Activated CD4-positive, alpha-beta T cell treated with anti-CD3 and anti-CD28 coated beads, Interleukin-2, amount 10 ng/mL, durations not matched to agents 7 days and 5 days (primary cell): ENCODE results near the gene TMBIM1. TPM values are rescaled to one million over a fixed set of nuclear protein-coding genes. Genes with fewer than 3 reads are reported as not detected.

Experiments
- CTCF ChIA-PET: fragments of 350-600 bp; sonication (Branson Sonifier 250); formaldehyde crosslinking; loops from one replicate; lab custom pipeline; 2021; ENCODE audit warnings: antibody characterized with exemption; lab: Charles Lee
- POLR2A ChIA-PET: fragments of 350-600 bp; sonication (Branson Sonifier 250); formaldehyde crosslinking; loops from one replicate; lab custom pipeline; 2021; ENCODE audit warnings: antibody characterized with exemption; lab: Charles Lee
- DNase-seq: peaks from one replicate; pipeline ENCODE4 v3.0.0-alpha.2; 2020
- H3K27ac Mint-ChIP-seq: one replicate; pipeline ENCODE4 v1.8.0; 2021; ENCODE audit warnings: mild to moderate bottlenecking, moderate library complexity, mixed read lengths
- H3K27me3 Mint-ChIP-seq: one replicate; pipeline ENCODE4 v1.8.0; 2021; ENCODE audit warnings: mixed read lengths
- H3K36me3 Mint-ChIP-seq: one replicate; pipeline ENCODE4 v1.8.0; 2021; ENCODE audit warnings: low read depth, mixed read lengths
- H3K4me1 Mint-ChIP-seq: one replicate; pipeline ENCODE4 v1.8.0; 2021; ENCODE audit warnings: mixed read lengths
- H3K4me3 Mint-ChIP-seq: one replicate; pipeline ENCODE4 v1.8.0; 2021; ENCODE audit warnings: mild to moderate bottlenecking, moderate library complexity, mixed read lengths
- H3K9me3 Mint-ChIP-seq: one replicate; pipeline ENCODE4 v1.8.0; 2021; ENCODE audit warnings: mixed read lengths
- total RNA-seq, 2 experiments: library from RNA; stranded (reverse); gene quantifications; one replicate each; pipeline ENCODE4 v1.2.3, GENCODE V29; 2021

The TMBIM1 gene
- total RNA-seq, 2 experiments from 2014 or later: 99.3 to 101 TPM

DNA sequence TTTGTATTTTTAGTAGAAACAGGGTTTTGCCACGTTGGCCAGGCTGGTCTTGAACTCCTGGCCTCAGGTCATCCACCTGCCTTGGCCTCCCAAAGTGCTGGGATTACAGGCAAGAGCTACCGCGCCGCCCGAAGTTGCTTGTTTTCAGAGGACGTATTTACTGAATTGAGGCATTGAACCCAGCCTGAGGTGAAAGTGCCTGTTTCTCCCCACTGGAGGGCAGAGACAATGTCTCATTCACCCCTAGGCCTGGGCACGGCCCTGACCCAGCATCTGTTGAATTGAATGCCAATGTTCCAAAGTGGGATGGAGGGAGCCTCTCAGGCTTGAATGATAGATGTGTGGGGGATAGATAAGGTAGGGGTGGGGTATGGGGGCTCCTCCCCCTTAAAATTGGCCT, 4.5 kb upstream of the TMBIM1 start:
- ChIA-PET POLR2A (no interaction called here), CTCF (interaction anchor here (1.0 to 1.4 kb wide), 2 partner anchors 12 to 97 kb away, joined by 3 read pairs; no protein-coding TSS in a partner anchor)
- H3K27me3 Mint-ChIP-seq: peaks cover 2% of the 10 kb centered on the region
- no peak overlapping the region for H3K27ac Mint-ChIP-seq
- no peak overlapping the region for H3K4me3 Mint-ChIP-seq
- DNase-seq: no peak
- H3K9me3 Mint-ChIP-seq: no peaks in the 10 kb centered on the region
- H3K36me3 Mint-ChIP-seq: no peaks in the 10 kb centered on the region
- peaks cover 36% of the 10 kb centered on the region for H3K4me1 Mint-ChIP-seq

DNA sequence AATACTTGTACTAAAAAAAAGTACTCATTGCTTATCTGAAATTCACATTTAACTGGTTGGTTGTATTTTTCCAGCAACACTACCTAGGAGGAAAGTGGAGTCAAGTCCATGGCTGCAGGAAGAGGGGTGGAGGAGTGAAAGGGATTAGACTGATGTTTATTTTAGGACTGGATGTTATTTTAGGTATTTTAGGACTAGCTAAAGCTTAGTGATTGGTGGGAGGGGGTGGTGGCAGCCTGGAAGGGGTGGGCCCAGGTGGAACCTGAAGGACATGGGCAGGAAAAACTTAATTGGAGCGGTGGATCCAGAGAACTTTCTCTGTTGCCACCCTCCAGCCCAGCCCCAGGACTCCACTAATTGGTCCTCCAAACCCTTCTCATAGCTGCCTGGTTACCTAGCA, 3.9 kb upstream of the TMBIM1 start:
- POLR2A ChIA-PET: no interaction called here
- CTCF ChIA-PET: interaction anchor here (0.7 to 1.8 kb wide), 7 partner anchors 8 to 269 kb away, joined by 3 to 9 read pairs (median 4); no protein-coding TSS in a partner anchor
- Mint-ChIP-seq H3K4me3 (no peak overlapping the region), H3K27ac (no peak overlapping the region), H3K27me3 (peaks cover 2% of the 10 kb centered on the region), H3K36me3 (no peaks in the 10 kb centered on the region), H3K4me1 (peaks cover 32% of the 10 kb centered on the region), H3K9me3 (no peaks in the 10 kb centered on the region)
- DNase-seq: no peak

DNA sequence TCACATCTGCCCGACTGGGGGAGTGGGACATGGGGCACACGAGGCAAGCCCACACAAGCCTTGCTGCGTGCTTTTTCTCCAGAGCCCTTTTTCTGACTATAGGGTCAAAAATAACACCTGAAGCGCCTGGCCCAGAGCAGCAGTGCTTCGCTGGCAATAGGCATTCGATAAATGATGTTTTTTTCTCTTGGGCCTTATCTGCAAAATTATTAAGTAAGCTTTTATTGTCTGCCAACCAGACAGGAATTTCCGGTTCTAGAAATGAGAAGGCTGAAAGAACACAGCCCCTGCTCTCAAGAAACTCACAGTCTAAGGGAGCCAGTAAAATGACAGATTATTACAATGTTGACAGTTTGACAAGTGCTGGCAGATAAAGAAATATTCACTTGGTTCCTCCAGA, 2.7 kb upstream of the TMBIM1 start:
- ChIA-PET CTCF (interaction anchor here (0.6 to 7.3 kb wide), 6 partner anchors 9 to 101 kb away, joined by 4 to 67 read pairs (median 5); partner anchors contain the start of genes AAMP, CATIP and PNKD), POLR2A (interaction anchor here (0.6 kb wide), 1 partner anchor 399 kb away, joined by 4 read pairs; no protein-coding TSS in a partner anchor)
- H3K4me3 Mint-ChIP-seq: no peak overlapping the region

DNA sequence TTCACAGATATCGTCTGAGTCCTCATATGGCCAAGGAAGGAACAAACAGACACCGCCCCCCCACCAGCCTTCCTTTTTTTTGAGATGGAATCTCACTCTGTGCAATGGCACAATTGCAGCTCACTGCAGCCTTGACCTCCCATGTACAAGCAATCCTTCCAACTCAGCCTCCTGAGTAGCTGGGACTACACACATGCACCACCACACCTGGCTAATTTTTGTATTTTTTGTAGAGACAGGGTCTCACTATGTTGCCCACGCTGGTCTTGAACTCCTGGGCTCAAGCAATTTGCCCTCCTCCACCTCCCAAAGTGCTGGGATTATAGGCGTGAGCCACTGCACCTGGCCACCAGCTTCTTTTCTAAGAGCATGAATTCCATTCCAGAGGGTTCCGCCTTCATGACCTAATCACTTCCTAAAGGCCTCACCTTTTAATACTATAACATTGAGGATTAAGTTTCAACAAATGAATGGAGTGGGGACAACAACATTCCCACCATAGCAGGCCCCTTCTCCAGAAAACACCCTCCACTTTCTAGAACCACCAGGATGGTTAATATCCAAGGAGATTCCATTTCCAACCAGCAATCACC, 2.2 kb upstream of the TMBIM1 start:
- DNase-seq: no peak
- H3K4me3 Mint-ChIP-seq: no peak overlapping the region
- no peaks in the 10 kb centered on the region for H3K27me3 Mint-ChIP-seq

More for the DNA sequence above, 2.7 kb upstream of the TMBIM1 start:
- Mint-ChIP-seq H3K9me3 (no peaks in the 10 kb centered on the region), H3K4me1 (peaks cover 40% of the 10 kb centered on the region), H3K27me3 (no peaks in the 10 kb centered on the region), H3K36me3 (peaks cover 4% of the 10 kb centered on the region), H3K27ac (peak overlapping the region; percentile 50)
- no peak for DNase-seq

GRCh38 chr2:218293715-218294429, 1.6 kb upstream of the TMBIM1 start:
- Mint-ChIP-seq H3K4me3 (no peak overlapping the region), H3K9me3 (no peaks in the 10 kb centered on the region), H3K4me1 (peaks cover 49% of the 10 kb centered on the region), H3K36me3 (peaks cover 13% of the 10 kb centered on the region), H3K27me3 (no peaks in the 10 kb centered on the region), H3K27ac (no peak overlapping the region)
- ChIA-PET POLR2A (no interaction called here), CTCF (interaction anchor here (0.6 to 7.3 kb wide), 6 partner anchors 8 to 108 kb away, joined by 3 to 67 read pairs (median 4); partner anchors contain the start of genes AAMP, CATIP and PNKD)
- DNase-seq: no peak

More for the DNA sequence above, 2.2 kb upstream of the TMBIM1 start:
- ChIA-PET CTCF (interaction anchor here (0.6 to 7.3 kb wide), 5 partner anchors 8 to 107 kb away, joined by 4 to 67 read pairs (median 5); partner anchors contain the start of genes AAMP, CATIP and PNKD), POLR2A (no interaction called here)
- Mint-ChIP-seq H3K9me3 (no peaks in the 10 kb centered on the region), H3K4me1 (peaks cover 44% of the 10 kb centered on the region), H3K36me3 (peaks cover 9% of the 10 kb centered on the region), H3K27ac (peak overlapping the region; percentile 27)

- no peak for DNase-seq
- POLR2A ChIA-PET: no interaction called here
- CTCF ChIA-PET: interaction anchor here (0.6 to 7.3 kb wide), 13 partner anchors 9 to 396 kb away, joined by 3 to 67 read pairs (median 6); partner anchors contain the start of genes AAMP, CATIP and PNKD
- Mint-ChIP-seq H3K9me3 (no peaks in the 10 kb centered on the region), H3K4me1 (peaks cover 68% of the 10 kb centered on the region), H3K36me3 (peaks cover 20% of the 10 kb centered on the region), H3K27ac (peak overlapping the region; percentile 88), H3K4me3 (peak overlapping the region; percentile 92), H3K27me3 (no peaks in the 10 kb centered on the region)
Measured at GRCh38 chr2:218291318-218292047, 820 bp downstream of the TMBIM1 start.

GRCh38 chr2:218290316-218291261, 1.7 kb downstream of the TMBIM1 start:
- CTCF ChIA-PET: interaction anchor here (0.6 to 7.3 kb wide), 13 partner anchors 8 to 397 kb away, joined by 3 to 67 read pairs (median 4); partner anchors contain the start of genes AAMP, CATIP and PNKD
- peaks cover 26% of the 10 kb centered on the region for H3K36me3 Mint-ChIP-seq
- peaks cover 77% of the 10 kb centered on the region for H3K4me1 Mint-ChIP-seq
- no peaks in the 10 kb centered on the region for H3K27me3 Mint-ChIP-seq
- DNase-seq: peak; percentile 62
- peak overlapping the region; percentile 92 for H3K4me3 Mint-ChIP-seq
- H3K27ac Mint-ChIP-seq: peak overlapping the region; percentile 88
- POLR2A ChIA-PET: no interaction called here
- H3K9me3 Mint-ChIP-seq: no peaks in the 10 kb centered on the region

DNA sequence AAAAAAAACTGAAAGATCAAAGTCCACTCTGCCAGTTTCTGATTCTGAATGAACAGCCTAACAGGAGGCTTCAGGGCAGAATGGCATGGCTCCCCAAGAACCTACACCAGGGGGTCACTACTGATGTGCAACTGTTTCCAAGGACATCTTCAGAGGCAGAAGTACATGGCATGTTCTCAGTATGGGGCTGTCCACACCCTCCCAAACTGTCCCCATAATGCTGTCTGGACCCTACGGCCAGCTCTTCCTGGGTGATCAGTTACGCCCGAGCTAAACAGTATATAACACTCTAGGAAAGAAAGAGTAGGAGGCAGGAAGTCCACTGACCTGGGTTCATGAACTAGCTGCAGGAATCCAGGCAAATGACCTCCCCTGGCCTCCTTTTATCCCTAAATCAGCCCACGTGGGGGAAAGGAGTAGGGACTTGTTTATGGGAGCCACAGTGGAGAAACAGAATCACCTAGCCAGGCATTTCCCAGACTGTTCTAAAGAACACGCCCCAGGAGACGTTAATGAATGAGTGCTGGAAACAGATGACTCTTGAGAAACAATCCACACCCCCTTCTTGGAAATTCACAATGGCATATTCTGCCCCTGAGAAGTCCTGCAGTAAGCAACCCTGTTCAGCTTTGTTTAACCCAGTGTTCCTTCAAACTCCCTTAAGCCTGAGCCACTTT, 2.5 kb downstream of the TMBIM1 start:
- Mint-ChIP-seq H3K36me3 (peaks cover 32% of the 10 kb centered on the region), H3K4me3 (peak overlapping the region; percentile 92), H3K27ac (peak overlapping the region; percentile 88), H3K9me3 (no peaks in the 10 kb centered on the region), H3K27me3 (no peaks in the 10 kb centered on the region), H3K4me1 (peaks cover 82% of the 10 kb centered on the region)
- ChIA-PET POLR2A (no interaction called here), CTCF (interaction anchor here (0.9 to 7.3 kb wide), 4 partner anchors 12 to 107 kb away, joined by 4 to 67 read pairs (median 10); partner anchors contain the start of genes AAMP and PNKD)
- no peak for DNase-seq

GRCh38 chr2:218286570-218287459, 5.5 kb downstream of the TMBIM1 start:
- no peaks in the 10 kb centered on the region for H3K27me3 Mint-ChIP-seq
- POLR2A ChIA-PET: interaction anchor here (0.9 to 1.3 kb wide), 2 partner anchors 11 to 16 kb away, joined by 3 to 5 read pairs; partner anchors contain the start of genes AAMP and PNKD
- H3K27ac Mint-ChIP-seq: peak overlapping the region; percentile 88
- DNase-seq: peak; percentile 88
- peaks cover 41% of the 10 kb centered on the region for H3K36me3 Mint-ChIP-seq
- H3K4me1 Mint-ChIP-seq: peaks cover 78% of the 10 kb centered on the region
- no peaks in the 10 kb centered on the region for H3K9me3 Mint-ChIP-seq
- CTCF ChIA-PET: interaction anchor here (0.6 to 7.8 kb wide), 16 partner anchors 9 to 383 kb away, joined by 3 to 113 read pairs (median 5); partner anchors contain the start of genes AAMP, CATIP and PNKD
- peak overlapping the region; percentile 85 for H3K4me3 Mint-ChIP-seq

- Mint-ChIP-seq H3K4me3 (peak overlapping the region; percentile 85), H3K36me3 (peaks cover 45% of the 10 kb centered on the region), H3K27me3 (no peaks in the 10 kb centered on the region), H3K9me3 (no peaks in the 10 kb centered on the region), H3K4me1 (peaks cover 74% of the 10 kb centered on the region), H3K27ac (peak overlapping the region; percentile 88)
- POLR2A ChIA-PET: no interaction called here
- no peak for DNase-seq
- CTCF ChIA-PET: interaction anchor here (0.6 to 7.8 kb wide), 9 partner anchors 10 to 366 kb away, joined by 4 to 113 read pairs (median 7); partner anchors contain the start of genes AAMP, CATIP and PNKD
Measured at GRCh38 chr2:218285604-218286003, 6.7 kb downstream of the TMBIM1 start.
